ENCODE results near the gene SLC38A9.
"Not testable (repeated sequence)": the region's sequence is repeated elsewhere in the genome, so short reads cannot be mapped to it uniquely, and the experiment has no call there.

The SLC38A9 gene

DNA sequence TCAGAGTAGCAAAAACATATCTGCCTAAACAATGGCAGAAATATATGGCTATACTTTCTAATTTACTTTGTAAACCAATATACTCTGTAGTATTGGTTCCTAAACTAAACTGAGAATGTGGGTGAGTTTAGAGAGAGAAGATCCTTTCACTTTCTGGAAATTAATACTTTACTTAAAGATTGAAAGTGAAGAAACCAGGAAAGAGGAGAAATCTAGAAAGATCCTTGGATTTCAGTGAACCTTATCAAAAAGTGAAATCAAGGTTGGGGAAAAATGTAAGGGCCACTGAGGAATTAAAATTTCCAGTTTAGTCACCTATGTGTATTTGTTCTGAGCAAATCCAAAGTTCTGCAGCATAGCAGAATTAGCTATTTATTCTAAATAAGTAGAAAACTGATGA lies 5.9 kb downstream of the SLC38A9 start:
- DNase-seq (ENCODE audit: low spot score), result no peak

DNA sequence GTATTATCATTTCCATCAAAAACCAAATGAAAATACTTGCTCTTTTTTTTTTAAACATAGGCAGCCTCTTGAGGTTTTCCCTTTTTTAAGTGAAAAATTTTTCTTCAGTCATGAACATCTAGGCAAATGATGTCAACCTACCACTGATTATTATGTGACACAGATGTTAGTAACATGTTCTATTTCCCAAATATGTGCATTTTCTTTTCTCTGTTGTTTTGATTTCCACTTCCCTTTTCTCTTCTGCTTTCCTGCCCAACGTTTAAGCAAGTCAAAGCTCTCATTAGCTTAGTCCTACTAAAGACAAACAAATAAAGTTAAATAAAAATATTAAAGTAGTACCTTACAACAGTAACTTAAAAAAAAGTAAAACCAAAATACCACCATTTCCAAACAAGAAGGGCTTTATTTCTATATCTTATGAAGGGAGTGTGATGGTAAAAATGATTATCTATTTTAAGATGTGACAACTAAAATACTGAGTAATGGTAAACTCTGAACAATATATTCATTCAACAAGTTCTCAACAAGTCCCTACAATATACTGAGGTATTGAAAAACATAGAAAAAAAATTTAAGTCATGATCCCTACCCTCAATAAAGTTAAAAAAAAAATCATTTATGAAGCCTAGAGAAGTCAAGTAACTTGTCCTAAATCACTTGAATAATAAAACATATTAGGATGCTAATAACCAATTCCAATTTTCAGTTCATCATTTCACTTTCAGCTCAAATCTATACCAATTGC lies 9.4 kb downstream of the SLC38A9 start:
- DNase-seq (ENCODE audit: low spot score), result no peak

DNA sequence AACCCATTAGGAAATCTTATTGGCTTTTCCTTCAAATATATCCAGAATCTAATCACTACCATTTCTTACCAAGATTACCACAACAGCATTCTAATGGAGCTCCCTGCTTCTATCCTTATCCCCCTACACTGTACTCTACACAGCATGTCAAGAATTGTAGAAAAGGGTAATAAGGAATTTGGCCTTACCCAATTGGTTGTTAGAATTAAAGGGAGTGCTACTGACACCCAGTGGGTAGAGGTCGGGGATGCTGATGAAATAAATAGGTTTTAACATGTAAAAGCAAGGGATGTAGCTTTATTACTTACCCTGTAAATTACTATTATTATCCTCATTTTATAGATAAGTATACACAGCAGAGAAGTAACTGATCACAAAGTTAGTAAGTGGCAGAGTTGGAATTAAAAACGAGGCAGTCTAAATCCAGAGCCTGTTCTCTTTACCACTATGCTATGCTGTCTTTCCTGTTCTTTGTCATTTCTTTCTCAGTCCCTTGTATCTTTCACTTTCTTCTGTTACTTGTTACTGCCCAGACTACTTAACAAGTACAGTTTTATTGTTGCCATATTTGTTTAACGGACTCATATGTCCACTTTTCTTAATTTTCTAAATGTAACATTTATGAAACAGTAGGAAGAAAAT lies 10.5 kb downstream of the SLC38A9 start:
- no peak for DNase-seq (ENCODE audit: low spot score)

DNA sequence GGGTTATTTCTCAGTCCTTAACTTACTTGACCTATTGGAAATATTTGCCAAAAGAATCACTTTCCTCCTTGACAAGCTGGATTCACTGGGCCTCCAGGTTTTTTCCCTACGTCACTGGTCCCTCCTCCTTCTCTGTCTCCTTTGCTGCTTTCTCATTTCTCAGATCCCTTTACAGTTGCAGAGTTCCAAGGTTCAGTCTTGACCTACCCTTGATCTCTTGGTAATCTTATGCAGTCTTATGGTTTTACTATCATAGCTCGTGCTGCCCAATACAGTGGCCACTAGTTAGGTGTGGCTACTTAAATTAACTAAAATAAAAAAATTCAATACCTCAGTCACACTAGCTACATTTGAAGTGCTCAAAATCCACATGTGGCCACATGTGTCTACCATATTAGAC lies 11.4 kb downstream of the SLC38A9 start:
- DNase-seq (ENCODE audit: low spot score), result no peak

DNA sequence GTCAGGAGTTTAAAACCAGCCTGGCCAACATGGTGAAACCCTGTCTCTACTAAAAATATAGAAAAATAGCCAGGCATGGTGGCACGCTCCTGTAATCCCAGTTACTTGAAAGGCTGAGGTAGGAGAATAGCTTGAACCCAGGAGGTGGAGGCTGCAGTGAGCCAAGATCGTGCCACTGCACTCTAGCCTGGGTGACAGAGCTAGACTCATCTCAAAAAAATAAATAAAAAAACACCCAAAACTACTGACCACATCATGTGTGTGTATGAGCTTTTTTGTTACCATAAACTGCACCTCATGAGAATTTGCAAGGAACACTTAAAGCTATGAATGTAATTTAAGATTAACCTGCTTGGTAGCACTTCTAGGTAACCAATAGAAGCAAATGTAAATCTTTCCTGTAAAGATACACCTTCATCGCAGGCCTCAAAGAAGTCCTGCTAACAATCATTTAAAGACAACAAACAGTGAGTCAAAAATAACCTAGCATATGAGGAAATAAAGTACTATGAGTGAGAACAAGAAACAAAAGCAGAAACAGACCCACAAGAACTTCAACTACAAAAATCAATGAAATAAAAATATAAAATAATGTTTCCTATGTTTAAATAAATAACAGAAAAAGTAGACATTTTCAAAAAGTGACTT lies 13.0 kb downstream of the SLC38A9 start:
- no peak for DNase-seq (ENCODE audit: low spot score)

DNA sequence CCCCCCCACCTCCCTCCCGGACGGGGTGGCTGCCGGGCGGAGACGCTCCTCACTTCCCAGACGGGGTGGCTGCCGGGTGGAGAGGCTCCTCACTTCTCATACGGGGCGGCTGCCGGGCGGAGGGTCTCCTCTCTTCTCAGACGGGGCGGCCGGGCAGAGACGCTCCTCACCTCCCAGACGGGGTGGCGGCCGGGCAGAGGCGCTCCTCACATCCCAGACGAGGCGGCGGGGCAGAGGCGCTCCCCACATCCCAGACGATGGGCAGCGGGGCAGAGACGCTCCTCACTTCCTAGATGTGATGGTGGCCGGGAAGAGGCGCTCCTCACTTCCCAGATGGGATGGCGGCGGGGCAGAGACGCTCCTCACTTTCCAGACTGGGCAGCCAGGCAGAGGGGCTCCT lies 15.4 kb downstream of the SLC38A9 start:
- DNase-seq (ENCODE audit: low spot score), result not testable (repeated sequence)

DNA sequence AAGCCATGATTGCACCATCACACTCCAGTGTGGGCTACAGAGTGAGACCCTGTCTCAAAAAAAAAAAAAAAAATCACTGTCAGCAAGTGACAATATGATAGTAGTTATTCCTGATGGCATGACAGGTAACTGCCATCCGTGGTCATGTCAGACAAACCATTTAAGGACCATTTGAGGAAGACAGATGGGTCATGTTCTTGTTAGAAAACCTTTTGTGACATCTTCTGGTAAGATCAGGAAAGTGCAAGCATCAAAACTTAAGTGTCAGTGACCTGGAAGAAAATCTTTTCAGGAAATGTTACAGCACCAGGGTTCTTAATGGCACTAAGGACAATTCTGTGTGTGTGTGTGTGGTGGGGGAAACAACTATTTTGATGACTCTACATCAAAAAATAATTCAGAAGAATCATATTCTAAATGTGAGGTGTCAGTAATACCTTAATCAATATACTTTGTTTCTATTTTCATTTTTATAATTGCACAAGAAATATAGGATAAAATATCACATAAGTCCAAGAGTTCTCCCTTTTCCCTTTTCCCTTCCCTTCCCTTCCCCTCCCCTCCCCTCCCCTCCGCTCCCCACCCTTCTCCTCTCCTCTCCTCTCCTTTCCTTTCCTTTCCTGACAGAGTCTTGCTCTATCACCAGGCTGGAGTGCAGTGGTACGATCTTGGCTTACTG lies 17.8 kb downstream of the SLC38A9 start:
- peak; percentile 12 for DNase-seq (ENCODE audit: low spot score)

DNA sequence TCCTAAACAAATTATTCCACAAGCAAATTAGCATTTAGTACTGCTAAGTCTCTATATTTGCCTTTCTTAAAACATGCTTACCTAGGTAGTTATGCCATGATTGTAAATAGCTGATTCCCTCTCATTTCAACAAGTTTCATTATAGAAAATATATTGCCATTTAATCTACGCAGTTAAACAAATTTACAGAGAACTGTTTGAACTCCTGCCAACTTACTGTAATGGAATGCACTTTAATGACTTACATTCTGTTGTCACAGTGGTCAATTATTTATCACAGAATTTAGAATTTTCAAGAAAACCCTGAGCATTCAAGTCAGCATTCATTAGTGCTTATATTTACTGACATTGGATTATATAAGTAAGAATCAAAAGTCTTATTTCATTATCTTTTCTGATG lies 19.6 kb downstream of the SLC38A9 start:
- no peak for DNase-seq (ENCODE audit: low spot score)

DNA sequence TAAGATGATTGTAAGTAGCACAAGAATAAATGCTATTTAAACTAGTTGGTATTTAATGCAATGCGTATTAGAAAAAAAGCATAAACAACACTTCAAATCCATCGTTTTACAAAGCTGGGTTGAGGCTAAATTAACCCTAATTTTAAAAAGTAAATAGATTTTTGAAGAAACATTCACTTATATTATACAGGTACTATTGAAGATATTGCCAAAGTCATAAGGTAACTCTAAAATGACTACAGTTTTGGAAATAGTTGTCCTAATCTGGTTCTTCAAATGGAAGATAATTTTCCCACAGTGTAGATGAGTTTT lies 20.1 kb downstream of the SLC38A9 start:
- DNase-seq (ENCODE audit: low spot score), result no peak

DNA sequence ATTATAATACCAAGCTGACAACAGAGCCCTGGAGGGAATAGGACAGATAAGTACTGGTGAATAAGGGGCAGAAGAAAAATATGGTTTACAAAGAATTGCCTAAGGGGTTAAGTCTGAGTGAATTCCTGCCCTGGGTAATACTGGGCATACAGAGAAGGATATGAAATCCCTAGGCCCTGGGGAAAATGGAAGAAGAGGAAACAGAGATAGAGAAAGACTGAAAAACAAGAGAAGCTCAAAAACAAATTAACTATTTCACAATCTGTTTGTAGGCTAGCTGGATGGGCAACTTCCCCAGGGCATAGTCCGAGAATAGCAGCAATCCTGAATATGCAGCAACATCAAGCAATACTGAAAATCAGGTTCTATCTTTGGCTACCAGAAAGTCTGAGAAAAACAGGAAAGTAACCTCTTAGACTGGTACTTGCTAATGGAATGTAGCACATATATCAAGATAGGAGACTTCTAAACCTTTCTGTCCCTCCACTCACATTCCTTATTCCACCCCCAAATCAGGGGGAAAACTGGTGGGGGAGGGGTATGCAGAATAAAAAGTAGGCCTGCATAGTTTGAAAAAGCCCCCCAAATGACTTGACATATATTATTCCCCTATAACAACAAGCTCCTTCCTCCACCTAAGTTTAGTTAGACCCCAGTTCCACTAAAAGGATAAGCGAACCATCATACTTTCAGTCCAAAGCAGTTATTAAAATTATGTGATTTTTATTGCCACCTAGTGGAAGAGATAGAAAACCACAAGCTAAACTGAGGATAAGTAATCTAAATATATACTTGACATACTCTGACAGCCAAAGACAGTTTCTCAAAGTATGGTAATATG lies 20.6 kb downstream of the SLC38A9 start:
- peak; percentile 26 for DNase-seq (ENCODE audit: low spot score)

DNA sequence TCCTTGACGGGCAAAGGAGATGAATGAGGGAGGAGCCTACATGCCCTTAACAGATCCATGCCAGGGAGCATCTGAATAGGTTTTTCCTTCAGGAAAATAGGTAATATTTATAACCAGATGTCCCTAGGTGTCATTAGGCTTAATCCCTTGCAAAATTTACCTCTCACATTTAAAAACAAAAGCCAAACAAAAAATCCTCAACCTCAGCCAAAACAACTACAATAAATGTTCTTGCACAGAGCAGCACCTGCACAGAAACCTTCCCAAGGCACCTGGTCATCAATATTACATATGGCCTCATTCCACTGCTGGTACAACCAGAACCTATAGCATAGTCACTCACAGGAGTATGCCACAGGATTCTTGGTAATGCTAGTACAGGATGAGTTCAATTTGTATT lies 30.1 kb downstream of the SLC38A9 start:
- no peak for DNase-seq (ENCODE audit: low spot score)

DNA sequence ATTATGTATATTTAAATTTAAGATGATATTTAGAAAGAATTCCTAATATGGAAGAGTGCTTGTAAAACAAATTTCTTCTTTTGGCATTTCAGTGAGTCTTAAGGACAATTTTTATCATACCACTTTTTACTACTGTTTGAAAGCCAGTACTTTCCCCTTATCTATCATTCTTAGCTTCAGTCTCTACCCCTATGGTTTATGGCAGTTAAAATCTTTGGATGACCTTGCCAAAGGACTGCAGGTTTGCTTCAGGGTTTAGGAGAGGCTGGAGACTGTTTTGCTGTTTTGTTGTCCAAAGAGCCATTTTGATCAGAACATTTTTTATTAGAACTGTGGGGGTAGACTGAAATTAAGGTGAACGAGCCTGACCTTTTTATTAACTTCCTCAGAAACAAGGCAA lies 30.8 kb downstream of the SLC38A9 start:
- no peak for DNase-seq (ENCODE audit: low spot score)

DNA sequence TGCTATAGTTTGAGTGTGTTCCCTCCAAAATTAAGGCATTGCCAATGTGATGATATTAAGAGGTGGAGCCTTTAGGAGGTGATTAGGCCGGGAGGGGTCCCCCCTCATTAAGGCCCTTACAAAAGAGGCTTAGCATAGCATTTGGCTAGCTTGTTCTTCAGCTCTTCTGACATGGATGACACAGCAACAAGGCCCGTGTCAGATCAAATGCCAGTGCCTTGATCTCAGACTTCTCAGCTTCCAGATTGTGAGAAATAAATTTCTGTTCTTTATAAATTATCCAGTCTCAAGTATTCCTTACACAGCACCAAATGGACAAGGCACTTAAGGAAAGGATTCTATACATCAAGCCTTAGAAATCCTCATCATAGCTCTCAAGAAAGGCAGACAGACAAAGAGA lies 31.8 kb downstream of the SLC38A9 start:
- no peak for DNase-seq (ENCODE audit: low spot score)

DNA sequence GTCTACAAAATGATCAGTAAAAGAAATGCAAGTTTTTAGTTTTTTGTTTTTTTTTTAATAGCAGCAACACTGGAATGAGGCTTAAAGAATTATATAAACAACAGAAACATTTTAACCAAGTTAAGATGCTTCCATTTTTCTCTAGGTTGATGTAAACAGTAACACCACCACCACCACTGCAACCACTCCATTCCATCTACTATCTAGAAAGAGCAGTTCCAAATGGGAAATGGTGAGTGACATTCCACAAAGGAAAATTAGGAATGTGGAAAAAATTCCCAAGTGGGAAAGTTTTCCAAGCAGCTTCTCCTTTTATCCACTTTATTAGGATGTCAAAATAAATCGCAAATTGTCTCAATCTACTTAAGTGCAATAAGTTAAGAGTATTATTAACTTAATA lies 32.6 kb downstream of the SLC38A9 start:
- no peak for DNase-seq (ENCODE audit: low spot score)

DNA sequence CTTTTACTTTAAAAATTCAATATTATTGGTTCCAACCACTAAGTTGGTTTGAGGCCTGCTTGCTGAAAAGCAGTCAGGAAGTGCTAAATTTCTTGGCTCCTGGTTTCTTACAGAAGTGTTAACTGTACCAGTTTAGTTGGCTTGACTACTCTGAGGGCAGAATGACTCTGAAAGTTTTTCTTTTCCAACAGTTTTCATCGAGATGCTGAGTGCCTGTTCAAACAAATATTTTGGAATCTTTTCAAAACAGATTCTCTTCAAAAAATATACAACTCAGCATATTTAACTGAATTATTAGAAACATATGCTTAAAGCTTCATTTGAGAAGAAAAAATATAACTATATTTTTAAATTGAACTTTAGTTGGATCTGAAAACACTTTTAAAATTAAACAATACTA lies 37.0 kb downstream of the SLC38A9 start:
- no peak for DNase-seq (ENCODE audit: low spot score)

DNA sequence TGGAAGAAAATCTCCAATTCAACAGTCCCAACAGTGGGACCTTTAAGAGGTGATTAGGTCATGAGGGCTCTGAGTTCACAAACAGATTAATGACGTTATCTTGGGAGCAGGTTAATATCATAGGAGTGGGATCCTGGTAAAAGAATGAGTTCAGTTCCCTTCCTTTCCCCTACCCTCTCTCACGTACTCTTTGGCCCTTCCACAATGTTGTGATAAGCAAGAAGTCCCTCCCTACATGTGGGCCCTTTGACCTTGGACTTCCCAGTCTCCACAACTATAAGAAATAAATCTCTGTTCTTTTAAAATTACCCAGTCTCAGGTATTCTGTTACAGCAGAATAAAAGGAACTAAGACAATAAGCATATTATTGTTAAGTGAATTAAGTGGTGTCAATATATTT lies 37.8 kb downstream of the SLC38A9 start:
- no peak for DNase-seq (ENCODE audit: low spot score)

DNA sequence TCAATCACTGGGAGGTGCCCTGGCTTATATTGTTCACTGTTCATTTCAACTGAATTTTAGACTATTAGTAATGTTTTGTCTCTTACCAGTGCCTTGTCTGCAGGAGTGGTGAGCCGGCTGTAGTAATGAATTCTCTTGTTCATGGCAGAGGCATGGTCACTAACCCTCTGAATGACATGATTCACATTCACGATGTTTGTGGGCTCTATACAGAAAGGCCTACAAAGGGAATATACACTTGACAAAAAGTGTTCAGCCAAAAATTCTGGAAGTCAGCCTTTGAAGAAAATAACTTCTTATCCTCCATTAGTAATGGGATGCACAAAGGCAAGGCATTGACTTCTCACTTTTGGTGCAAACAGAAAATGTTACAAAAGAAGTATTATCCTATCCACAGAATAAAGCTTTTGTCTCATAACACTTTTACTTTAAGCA lies 39.6 kb downstream of the SLC38A9 start:
- no peak for DNase-seq (ENCODE audit: low spot score)

DNA sequence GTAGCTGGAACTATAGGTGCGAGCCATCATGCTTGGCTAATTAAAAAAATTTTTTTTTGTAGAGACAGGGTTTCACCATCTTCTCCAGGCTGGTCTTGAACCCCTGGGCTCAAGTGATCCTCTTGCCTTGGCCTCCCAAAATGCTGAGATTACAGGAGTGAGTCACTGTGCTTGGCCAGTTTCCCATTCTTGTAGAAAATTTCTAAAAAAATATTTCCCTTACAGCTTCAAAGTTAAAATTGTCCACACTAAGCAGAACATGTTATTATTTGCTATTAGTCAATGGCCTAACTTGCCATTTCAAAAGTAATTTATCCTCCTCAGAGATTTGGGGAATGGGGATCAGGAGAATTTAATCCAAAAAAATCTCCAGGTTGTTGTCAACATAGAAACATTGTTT lies 40.1 kb downstream of the SLC38A9 start:
- no peak for DNase-seq (ENCODE audit: low spot score)

DNA sequence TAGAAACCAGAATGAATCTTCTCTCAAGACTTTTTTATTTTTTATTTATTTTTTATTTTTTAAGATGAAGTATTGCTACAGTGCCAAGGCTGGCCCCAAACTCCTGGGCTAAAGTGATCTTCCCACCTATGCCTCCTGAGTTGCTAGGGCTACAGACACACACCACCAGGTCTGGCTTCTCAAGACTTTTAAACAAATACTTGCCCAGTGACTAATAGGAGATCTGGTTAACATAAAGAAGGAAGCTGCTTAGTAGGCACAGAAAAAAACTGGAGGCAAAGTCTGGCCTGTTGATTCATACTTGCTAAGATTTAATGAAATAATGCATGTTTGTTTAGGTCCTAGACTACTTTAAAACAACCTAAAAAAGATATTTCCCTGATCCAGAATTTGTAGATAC lies 43.8 kb downstream of the SLC38A9 start:
- no peak for DNase-seq (ENCODE audit: low spot score)

DNA sequence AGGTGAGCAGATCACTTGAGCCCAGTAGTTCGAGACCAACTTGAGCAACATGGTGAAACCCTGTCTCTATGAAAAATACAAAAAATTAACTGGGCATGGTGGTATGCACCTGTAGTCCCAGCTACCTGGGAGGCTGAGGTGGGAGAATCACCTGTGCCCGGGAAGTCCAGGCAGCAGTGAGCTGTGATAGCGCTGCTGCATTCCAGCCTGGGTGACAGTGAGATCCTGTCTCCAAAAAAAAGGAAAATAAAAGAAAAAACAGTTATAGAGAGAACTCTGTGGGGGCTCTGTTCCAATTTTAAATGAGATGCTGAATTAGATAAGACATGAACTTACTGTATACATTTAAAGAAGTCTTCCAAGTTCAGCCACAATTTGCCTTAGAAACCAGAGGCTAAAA lies 44.2 kb downstream of the SLC38A9 start:
- DNase-seq (ENCODE audit: low spot score), result no peak

DNA sequence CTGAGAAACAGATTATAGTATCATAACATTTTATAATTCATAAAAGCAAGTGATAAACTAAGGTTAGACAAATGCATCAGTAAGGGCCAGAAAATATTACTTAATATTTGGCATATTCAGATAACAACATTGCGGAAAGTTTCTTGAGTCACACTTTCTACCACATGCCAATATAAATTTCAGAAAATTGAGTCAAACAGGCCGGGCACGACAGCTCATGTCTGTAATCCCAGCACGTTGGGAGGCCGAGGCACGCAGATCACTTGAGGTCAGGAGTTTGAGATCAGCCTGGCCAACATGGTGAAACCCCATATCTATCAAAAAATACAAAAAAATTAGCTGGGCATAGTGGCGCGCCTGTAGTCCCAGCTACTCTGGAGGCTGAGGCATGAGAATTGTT lies 47.1 kb downstream of the SLC38A9 start:
- DNase-seq (ENCODE audit: low spot score), result no peak

DNA sequence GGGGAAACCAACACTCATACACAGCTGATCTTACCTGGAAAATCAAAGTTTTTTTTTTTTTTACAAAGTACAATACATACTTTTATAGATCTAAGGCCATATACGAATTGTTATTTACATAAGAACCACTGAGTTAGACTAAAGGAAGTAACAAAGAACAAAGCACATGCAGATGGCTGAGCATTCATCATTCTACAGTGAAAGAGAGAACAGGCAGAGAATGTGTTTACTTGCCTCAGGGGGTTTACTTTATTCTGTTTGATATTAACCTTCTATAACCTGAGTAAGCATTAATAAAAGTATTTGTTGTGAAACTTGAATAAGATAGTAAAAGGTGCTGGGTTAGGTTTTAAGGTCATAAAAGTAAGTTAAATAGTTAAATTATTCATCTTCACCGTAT lies 54.7 kb downstream of the SLC38A9 start:
- no peak for DNase-seq (ENCODE audit: low spot score)
